A673 (cell line): Measurements from ENCODE around the gene SFXN5.

Experiments
- EZH2 ChIP-seq: fragments of 200-600 bp; sonication (generic); IDR thresholded peaks from 2 replicates; pipeline ENCODE4 v1.6.1; 2017; ENCODE audit warnings: borderline replicate concordance, low read depth, mild to moderate bottlenecking, mixed read lengths, antibody characterized with exemption, low read length; ENCODE audit not compliant: poor library complexity, severe bottlenecking
- TF ChIP-seq, protein P1 (sequence below): fragments of 300-800, 200-600 bp; sonication (generic); conservative IDR thresholded peaks from 2 replicates; pipeline ENCODE4 v1.5.1; 2017; ENCODE audit warnings: low read depth, mild to moderate bottlenecking, antibody characterized with exemption, low read length, moderate library complexity, mixed read lengths

DNA sequence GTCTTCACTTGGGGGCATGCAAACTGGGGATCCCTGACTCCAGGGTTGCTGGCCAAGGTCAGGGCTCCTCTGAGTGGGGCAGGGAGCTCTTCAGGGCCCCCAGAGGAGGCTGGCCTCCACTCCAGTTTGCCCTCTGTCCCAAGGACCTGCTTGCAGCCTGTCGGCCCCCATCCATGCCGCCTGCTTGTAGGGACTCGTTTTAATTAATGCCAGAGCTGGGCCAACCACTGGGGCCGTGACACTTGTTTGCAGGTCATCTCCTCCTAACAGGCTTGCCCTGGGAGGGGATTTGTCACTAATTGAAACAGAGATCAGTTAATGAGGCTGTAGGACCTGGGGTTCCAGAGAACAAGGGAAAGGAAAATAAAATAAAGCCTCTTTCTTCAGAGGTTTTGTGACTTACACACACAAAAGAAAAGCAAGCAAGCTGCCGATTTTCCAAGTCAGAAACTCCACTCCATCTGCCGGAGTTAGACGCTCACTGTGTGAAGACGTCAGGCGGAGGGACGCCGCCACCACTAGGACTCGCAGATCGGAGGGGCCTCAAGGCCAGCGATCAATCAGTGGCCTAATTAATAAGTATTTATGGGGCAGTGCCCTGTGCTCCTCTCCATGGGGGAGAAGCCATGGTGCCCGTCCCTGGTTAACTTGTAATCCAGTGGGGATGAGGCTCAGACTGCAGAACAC lies 75.9 kb downstream of the SFXN5 start:
- no peak for TF ChIP-seq EZH2
- TF ChIP-seq, protein P1, sequence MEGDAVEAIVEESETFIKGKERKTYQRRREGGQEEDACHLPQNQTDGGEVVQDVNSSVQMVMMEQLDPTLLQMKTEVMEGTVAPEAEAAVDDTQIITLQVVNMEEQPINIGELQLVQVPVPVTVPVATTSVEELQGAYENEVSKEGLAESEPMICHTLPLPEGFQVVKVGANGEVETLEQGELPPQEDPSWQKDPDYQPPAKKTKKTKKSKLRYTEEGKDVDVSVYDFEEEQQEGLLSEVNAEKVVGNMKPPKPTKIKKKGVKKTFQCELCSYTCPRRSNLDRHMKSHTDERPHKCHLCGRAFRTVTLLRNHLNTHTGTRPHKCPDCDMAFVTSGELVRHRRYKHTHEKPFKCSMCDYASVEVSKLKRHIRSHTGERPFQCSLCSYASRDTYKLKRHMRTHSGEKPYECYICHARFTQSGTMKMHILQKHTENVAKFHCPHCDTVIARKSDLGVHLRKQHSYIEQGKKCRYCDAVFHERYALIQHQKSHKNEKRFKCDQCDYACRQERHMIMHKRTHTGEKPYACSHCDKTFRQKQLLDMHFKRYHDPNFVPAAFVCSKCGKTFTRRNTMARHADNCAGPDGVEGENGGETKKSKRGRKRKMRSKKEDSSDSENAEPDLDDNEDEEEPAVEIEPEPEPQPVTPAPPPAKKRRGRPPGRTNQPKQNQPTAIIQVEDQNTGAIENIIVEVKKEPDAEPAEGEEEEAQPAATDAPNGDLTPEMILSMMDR = no peak
